Upper lobe of left lung (tissue), 4 donors: ENCODE results near the gene DDA1.

Experiments
- EP300 ChIP-seq, 4 donors: sonication (generic); formaldehyde crosslinking; IDR thresholded peaks; one replicate each; pipeline ENCODE4 v1.5.1; 2017; ENCODE audit warnings: antibody characterized with exemption in 4 of 4, control low read depth in 2 of 4
- POLR2A ChIP-seq, 4 donors: fragments of 450-650 bp; IDR thresholded peaks; one replicate each; pipeline ENCODE4 v1.5.1; 2016 to 2017; ENCODE audit warnings: antibody characterized with exemption in 4 of 4, mild to moderate bottlenecking in 2 of 4
- POLR2AphosphoS5 ChIP-seq, 2 donors: sonication (generic); formaldehyde crosslinking; IDR thresholded peaks; one replicate each; pipeline ENCODE4 v1.5.1; 2017; ENCODE audit warnings: antibody characterized with exemption in 2 of 2
- TF ChIP-seq, protein P1 (sequence below), 6 experiments: fragments of 450-650 bp in 4 of 6; fragments of 200-600 bp in 2 of 6; sonication (generic) in 2 of 6; IDR thresholded peaks; one replicate each; pipeline ENCODE4 v1.5.1; 2016 to 2019; ENCODE audit warnings: antibody characterized with exemption in 6 of 6

- TF ChIP-seq, protein P1, sequence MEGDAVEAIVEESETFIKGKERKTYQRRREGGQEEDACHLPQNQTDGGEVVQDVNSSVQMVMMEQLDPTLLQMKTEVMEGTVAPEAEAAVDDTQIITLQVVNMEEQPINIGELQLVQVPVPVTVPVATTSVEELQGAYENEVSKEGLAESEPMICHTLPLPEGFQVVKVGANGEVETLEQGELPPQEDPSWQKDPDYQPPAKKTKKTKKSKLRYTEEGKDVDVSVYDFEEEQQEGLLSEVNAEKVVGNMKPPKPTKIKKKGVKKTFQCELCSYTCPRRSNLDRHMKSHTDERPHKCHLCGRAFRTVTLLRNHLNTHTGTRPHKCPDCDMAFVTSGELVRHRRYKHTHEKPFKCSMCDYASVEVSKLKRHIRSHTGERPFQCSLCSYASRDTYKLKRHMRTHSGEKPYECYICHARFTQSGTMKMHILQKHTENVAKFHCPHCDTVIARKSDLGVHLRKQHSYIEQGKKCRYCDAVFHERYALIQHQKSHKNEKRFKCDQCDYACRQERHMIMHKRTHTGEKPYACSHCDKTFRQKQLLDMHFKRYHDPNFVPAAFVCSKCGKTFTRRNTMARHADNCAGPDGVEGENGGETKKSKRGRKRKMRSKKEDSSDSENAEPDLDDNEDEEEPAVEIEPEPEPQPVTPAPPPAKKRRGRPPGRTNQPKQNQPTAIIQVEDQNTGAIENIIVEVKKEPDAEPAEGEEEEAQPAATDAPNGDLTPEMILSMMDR (IDR thresholded peaks at IDR 0.05): no peak
- no peak for TF ChIP-seq POLR2AphosphoS5 (IDR thresholded peaks at IDR 0.05)
- no peak for TF ChIP-seq POLR2A (IDR thresholded peaks at IDR 0.05)
- no peak for TF ChIP-seq EP300 (IDR thresholded peaks at IDR 0.05)
Observed at GRCh38 chr19:17319473-17320238, 10.3 kb downstream of the DDA1 start.
